MCF 10A (cell line): ENCODE data around the gene ITGB1BP1. TPM values are rescaled to one million over a fixed set of nuclear protein-coding genes. Genes with fewer than 3 reads are reported as not detected.

Source experiments
- BruUV-seq: library from RNA; stranded (reverse); fragments of 400-500 nt; replicated peaks from 2 replicates; lab custom pipeline; 2021; lab: Mats Ljungman, UMichigan
- CTCF ChIA-PET: fragments of 300-600 bp; sonication (Branson Sonifier 250); formaldehyde crosslinking; extraction: SDS; loops from one replicate; lab custom pipeline; 2021; ENCODE audit warnings: antibody characterized with exemption, inconsistent platforms; lab: Yijun Ruan, JAX
- POLR2A ChIA-PET: fragments of 300-600, 350-650 bp; sonication (Branson Sonifier 250); formaldehyde crosslinking; extraction: SDS; loops from one replicate; lab custom pipeline; 2020; ENCODE audit warnings: antibody characterized with exemption, inconsistent platforms; lab: Yijun Ruan, JAX
- DNase-seq: peaks from one replicate; pipeline ENCODE4 v3.0.0-alpha.2; 2018; ENCODE audit not compliant: unreplicated experiment
- H3K27ac Mint-ChIP-seq: one replicate; pipeline ENCODE4 v1.8.0; 2022; ENCODE audit warnings: mild to moderate bottlenecking, low read depth, mixed read lengths; ENCODE audit not compliant: unreplicated experiment
- H3K27me3 Mint-ChIP-seq: one replicate; pipeline ENCODE4 v1.8.0; 2022; ENCODE audit warnings: mixed read lengths; ENCODE audit not compliant: insufficient read depth, unreplicated experiment
- H3K36me3 Mint-ChIP-seq: one replicate; pipeline ENCODE4 v1.8.0; 2022; ENCODE audit warnings: mild to moderate bottlenecking, moderate library complexity, mixed read lengths; ENCODE audit not compliant: insufficient read depth, unreplicated experiment
- H3K4me1 Mint-ChIP-seq: one replicate; pipeline ENCODE4 v1.8.0; 2022; ENCODE audit warnings: mixed read lengths; ENCODE audit not compliant: insufficient read depth, unreplicated experiment
- H3K4me3 Mint-ChIP-seq: one replicate; pipeline ENCODE4 v1.8.0; 2022; ENCODE audit warnings: mild to moderate bottlenecking, moderate library complexity, mixed read lengths; ENCODE audit not compliant: unreplicated experiment
- H3K9me3 Mint-ChIP-seq: one replicate; pipeline ENCODE4 v1.8.0; 2022; ENCODE audit warnings: mixed read lengths; ENCODE audit not compliant: unreplicated experiment
- intact Hi-C: fragments of 100-400 bp; cut with micrococcal nuclease; formaldehyde crosslinking; loops from 2 replicates; pipeline ENCODE4 v1.14.1; 2022
- total RNA-seq: library from RNA; stranded (reverse); gene quantifications from 2 replicates; pipeline ENCODE4 v1.2.3, GENCODE V29; 2022
- TF ChIP-seq, protein P1 (sequence below): fragments of 200-600 bp; IDR thresholded peaks from one replicate; pipeline ENCODE4 v1.8.0; 2022; ENCODE audit warnings: antibody characterized with exemption, mild to moderate bottlenecking; ENCODE audit not compliant: unreplicated experiment

ITGB1BP1 gene
- total RNA-seq, 1 experiment from 2014 or later: 125 TPM

DNA sequence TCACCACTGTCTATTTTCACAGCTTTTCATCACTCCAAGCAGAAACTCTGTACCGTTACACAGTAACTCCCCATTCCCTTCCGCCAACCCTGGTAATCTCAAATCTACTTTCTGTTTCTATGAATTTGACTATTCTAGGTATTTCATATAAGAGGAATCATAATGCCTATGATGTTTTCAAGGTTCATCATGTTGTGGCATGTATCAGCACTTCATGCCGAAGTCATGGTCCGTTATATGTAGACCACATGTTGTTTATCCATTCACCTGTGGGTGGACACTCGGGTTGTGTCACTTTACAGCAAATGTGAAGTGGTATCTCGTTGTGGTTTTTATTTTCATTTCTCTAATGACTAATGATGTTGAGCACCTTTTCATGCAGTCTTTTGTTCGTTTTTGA is 21.8 kb upstream of the ITGB1BP1 start:
- Mint-ChIP-seq H3K9me3 (no peaks in the 10 kb centered on the region), H3K27me3 (no peaks in the 10 kb centered on the region), H3K27ac (no peak overlapping the region), H3K4me1 (no peaks in the 10 kb centered on the region), H3K36me3 (peaks cover 65% of the 10 kb centered on the region), H3K4me3 (no peak overlapping the region)
- TF ChIP-seq, protein P1, sequence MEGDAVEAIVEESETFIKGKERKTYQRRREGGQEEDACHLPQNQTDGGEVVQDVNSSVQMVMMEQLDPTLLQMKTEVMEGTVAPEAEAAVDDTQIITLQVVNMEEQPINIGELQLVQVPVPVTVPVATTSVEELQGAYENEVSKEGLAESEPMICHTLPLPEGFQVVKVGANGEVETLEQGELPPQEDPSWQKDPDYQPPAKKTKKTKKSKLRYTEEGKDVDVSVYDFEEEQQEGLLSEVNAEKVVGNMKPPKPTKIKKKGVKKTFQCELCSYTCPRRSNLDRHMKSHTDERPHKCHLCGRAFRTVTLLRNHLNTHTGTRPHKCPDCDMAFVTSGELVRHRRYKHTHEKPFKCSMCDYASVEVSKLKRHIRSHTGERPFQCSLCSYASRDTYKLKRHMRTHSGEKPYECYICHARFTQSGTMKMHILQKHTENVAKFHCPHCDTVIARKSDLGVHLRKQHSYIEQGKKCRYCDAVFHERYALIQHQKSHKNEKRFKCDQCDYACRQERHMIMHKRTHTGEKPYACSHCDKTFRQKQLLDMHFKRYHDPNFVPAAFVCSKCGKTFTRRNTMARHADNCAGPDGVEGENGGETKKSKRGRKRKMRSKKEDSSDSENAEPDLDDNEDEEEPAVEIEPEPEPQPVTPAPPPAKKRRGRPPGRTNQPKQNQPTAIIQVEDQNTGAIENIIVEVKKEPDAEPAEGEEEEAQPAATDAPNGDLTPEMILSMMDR: no peak
- POLR2A ChIA-PET: interaction anchor here (0.7 kb wide), 1 partner anchor 15 kb away, joined by 3 read pairs; no protein-coding TSS in a partner anchor
- intact Hi-C loops: no loop called here
- DNase-seq: no peak
- CTCF ChIA-PET: no interaction called here
- BruUV-seq: no TSS peak

DNA sequence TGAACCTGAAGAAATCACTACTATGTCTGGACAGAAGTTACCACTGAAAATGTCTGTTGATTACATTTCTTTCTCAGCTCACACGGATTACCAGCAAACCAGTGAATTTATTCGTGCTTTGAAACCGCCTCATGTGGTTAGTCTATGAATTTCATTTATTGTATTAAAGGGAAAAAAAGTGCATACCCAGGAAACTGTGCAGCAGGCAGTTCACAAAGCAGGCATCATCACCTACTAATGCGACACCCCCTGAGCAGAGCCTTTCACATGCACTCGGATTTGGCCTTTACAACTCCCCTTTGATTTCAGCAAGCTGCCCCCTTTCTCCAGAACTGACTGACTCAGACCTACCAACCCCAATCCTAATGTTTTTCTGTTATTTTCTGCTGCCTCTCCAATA is 20.2 kb upstream of the ITGB1BP1 start:
- Mint-ChIP-seq H3K36me3 (peaks cover 66% of the 10 kb centered on the region), H3K9me3 (no peaks in the 10 kb centered on the region), H3K4me3 (no peak overlapping the region), H3K27ac (no peak overlapping the region), H3K27me3 (no peaks in the 10 kb centered on the region), H3K4me1 (no peaks in the 10 kb centered on the region)
- no TSS peak for BruUV-seq
- intact Hi-C loops: no loop called here
- CTCF ChIA-PET: no interaction called here
- TF ChIP-seq, protein P1: no peak
- POLR2A ChIA-PET: interaction anchor here (1.1 kb wide), 1 partner anchor 9 kb away, joined by 5 read pairs; no protein-coding TSS in a partner anchor
- no peak for DNase-seq

DNA sequence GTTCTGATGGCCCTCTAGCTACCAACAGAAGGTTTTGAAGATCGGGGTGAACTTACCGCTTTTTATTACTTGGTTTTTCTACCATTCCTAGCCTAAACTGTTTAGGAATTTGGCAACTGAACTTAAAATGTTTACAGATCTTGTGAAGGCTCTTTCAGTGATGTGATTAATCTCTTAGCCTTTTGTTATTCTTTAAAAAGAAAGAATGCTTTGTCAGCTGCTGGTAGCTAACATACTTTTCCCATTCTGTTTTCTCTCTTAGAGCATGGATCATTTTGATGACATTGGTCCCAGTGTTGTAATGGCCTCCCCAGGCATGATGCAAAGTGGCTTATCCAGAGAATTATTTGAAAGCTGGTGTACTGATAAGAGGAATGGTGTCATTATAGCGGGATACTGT is 18.2 kb upstream of the ITGB1BP1 start:
- no TSS peak for BruUV-seq
- Mint-ChIP-seq H3K4me1 (no peaks in the 10 kb centered on the region), H3K9me3 (no peaks in the 10 kb centered on the region), H3K27ac (no peak overlapping the region), H3K27me3 (no peaks in the 10 kb centered on the region), H3K4me3 (no peak overlapping the region), H3K36me3 (peaks cover 82% of the 10 kb centered on the region)
- no peak for DNase-seq
- CTCF ChIA-PET: no interaction called here
- TF ChIP-seq, protein P1: no peak
- POLR2A ChIA-PET: no interaction called here
- intact Hi-C loops: no loop called here

DNA sequence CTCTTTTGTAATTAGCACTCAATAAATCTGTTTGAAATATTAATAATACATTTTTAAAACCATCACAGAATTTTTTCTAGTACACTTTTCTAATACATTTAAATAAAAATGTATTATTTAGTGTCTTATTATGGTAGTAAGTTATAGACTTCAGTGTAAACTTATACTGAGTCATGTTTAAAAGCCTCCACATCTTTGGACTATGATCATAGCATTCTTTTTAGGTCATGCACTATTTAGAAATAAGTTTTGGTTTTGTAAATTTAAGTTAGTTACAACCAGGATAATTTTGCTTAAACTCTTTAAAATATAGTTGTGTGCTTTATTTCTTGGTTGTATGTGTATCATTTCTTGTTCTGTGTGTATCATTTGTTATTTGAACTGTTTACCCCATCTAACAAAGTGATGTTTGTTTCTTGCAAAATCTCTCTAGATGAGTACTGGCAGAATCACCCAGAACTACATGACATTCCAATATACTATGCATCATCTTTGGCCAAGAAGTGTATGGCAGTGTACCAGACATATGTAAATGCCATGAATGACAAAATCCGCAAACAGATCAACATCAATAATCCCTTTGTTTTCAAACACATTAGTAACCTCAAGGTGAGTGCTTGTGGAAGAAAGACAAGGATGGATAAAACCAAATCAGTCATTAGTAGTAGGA is 16.9 kb upstream of the ITGB1BP1 start:
- ChIA-PET CTCF (no interaction called here), POLR2A (interaction anchor here (0.7 kb wide), 1 partner anchor 31 kb away, joined by 3 read pairs; no protein-coding TSS in a partner anchor)
- no peaks in the 10 kb centered on the region for H3K27me3 Mint-ChIP-seq
- no peak overlapping the region for H3K4me3 Mint-ChIP-seq
- TF ChIP-seq, protein P1: no peak
- no peak overlapping the region for H3K27ac Mint-ChIP-seq
- intact Hi-C loops: no loop called here
- H3K9me3 Mint-ChIP-seq: no peaks in the 10 kb centered on the region
- peaks cover 96% of the 10 kb centered on the region for H3K36me3 Mint-ChIP-seq
- no peak for DNase-seq
- no peaks in the 10 kb centered on the region for H3K4me1 Mint-ChIP-seq
- BruUV-seq: no TSS peak
